ENCODE measurements around the gene ACP1.

The ACP1 gene

DNA sequence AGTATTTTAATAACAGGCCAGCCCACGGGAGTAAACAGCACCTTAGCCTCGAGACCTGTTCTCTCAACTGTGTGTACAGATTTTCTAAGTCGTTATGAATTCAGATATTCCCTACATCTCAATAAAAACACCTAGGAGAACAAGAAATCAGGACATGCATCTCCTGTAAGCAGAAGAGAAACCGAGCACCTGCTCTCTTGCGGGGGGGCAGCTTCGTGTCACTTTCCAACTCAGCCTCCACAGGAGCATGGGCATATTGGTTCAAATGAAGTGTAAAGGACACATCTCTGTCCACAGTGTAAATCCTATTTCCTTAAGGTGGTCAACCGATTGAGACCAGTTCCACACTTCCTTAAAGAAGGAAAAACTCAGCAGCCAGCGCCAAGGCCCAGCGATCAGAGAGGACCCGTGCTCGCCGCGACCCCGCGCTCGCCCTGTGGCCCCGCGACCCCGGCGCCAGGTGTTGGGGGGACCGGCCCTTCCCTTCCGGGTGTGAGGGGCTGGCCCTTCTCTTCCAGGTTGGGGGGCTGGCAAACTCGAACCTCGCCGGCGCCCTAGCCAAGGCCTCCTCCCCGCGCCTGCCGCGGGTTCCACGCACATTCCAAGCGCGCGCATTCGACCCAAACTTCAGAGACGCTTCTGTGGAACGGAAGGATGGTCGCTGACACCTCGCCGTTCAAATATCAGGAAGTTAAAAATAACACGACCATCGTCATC lies 1.6 kb upstream of the ACP1 start:
- no peak overlapping the region for H2BK15ac ChIP-seq (replicated peaks; ENCODE audit: low read depth)
- no CpG with 5 or more reads among the region's 42 CpGs for WGBS (ENCODE audit: extremely low coverage, insufficient coverage, low lambda C conversion rate)

DNA sequence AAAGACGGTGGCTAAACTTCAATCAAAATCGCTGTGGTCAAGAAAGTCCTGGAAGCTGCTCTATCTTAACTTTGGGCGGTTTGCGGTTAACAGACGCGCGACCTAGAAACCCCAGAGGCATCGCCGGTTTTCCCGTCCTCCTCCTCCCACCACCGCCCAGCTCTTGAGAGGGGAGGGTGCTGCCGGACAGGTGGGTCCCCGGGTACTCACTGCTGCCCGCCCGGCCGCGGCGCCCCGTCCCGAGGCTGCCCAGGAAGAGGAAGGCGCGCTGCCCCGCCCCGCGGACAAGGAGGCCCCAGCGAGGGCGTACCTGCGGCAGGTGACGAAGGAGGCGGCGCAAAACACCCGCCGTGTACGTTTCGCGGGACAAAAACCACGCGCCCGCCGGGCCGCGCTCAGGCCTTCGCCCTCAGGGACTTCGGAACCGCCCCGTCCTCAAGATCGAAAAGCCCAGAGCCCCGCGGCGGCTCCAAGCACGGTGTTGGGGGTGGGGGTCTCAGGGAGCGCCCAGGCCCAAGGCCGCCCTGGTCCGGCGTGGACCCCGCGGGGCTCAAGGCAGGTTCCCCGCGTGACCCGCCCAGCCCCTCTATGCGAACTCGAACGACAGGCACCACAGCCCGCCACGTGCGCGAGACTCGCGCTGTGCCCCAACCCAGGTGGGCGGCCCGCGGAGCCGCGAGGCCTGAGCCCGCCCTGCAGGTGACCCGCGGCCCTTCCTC lies 814 bp upstream of the ACP1 start, which contains the start of gene SH3YL1:
Gene SH3YL1 (minus strand): TSS at position 259 of the 719 bp plus-strand sequence. CDS start 48 bp downstream, at position 211.
- Histone ChIP-seq H3K79me1 (ENCODE audit: low read length) (peaks cover 3% of the 10 kb centered on the region), H3K27ac (ENCODE audit: low read depth, low read length) (peak within 1 kb of the TSS; percentile 28), H4K5ac (ENCODE audit: low read length) (no peak within 1 kb of the TSS), H3K79me2 (ENCODE audit: control insufficient read depth, insufficient read depth, low read length) (peaks cover 38% of the 10 kb centered on the region), H3K27me3 (ENCODE audit: insufficient read depth, low read length, poor library complexity) (no peaks in the 10 kb centered on the region), H3K23ac (ENCODE audit: low read length) (peak within 1 kb of the TSS; percentile 11), H4K8ac (ENCODE audit: low read depth, low read length) (peak within 1 kb of the TSS; percentile 60), H2AK5ac (ENCODE audit: low read length) (no peak within 1 kb of the TSS), H3K9ac (ENCODE audit: low read length) (peak within 1 kb of the TSS; percentile 96), H3K4ac (ENCODE audit: low read depth, low read length) (peak within 1 kb of the TSS; percentile 65), H2BK120ac (ENCODE audit: low read depth, low read length) (no peak within 1 kb of the TSS), H3K4me1 (ENCODE audit: control insufficient read depth, low read depth, low read length) (peaks cover 1% of the 10 kb centered on the region), H2BK15ac (replicated peaks; ENCODE audit: low read depth) (no peak within 1 kb of the TSS), H3K36me3 (ENCODE audit: control insufficient read depth, insufficient read depth, low read length) (no peaks in the 10 kb centered on the region), H3K4me3 (ENCODE audit: low read length) (peak within 1 kb of the TSS; percentile 96), H3K18ac (ENCODE audit: low read length) (peak within 1 kb of the TSS; percentile 25), H3K56ac (ENCODE audit: low read length) (peak within 1 kb of the TSS; percentile 99), H3K4me2 (ENCODE audit: low read length) (peak within 1 kb of the TSS; percentile 89), H2BK5ac (ENCODE audit: low read length) (peak within 1 kb of the TSS; percentile 77)
- WGBS (ENCODE audit: extremely low coverage, insufficient coverage, low lambda C conversion rate): no CpG with 5 or more reads among the region's 77 CpGs
- peak; percentile 53 for DNase-seq

More for the DNA sequence above, 1.6 kb upstream of the ACP1 start:
- H4K8ac ChIP-seq (ENCODE audit: low read depth, low read length): no peak overlapping the region
- H3K79me2 ChIP-seq (ENCODE audit: control insufficient read depth, insufficient read depth, low read length): peaks cover 32% of the 10 kb centered on the region
- H3K23ac ChIP-seq (ENCODE audit: low read length): no peak overlapping the region
- H3K36me3 ChIP-seq (ENCODE audit: control insufficient read depth, insufficient read depth, low read length): no peaks in the 10 kb centered on the region
- H3K4me2 ChIP-seq (ENCODE audit: low read length): peak overlapping the region; percentile 73
- no peak overlapping the region for H4K5ac ChIP-seq (ENCODE audit: low read length)
- no peak overlapping the region for H3K27ac ChIP-seq (ENCODE audit: low read depth, low read length)
- no peak overlapping the region for H3K4ac ChIP-seq (ENCODE audit: low read depth, low read length)
- H3K56ac ChIP-seq (ENCODE audit: low read length): peak overlapping the region; percentile 72
- H3K4me3 ChIP-seq (ENCODE audit: low read length): peak overlapping the region; percentile 48
- no peak overlapping the region for H3K18ac ChIP-seq (ENCODE audit: low read length)
- no peaks in the 10 kb centered on the region for H3K27me3 ChIP-seq (ENCODE audit: insufficient read depth, low read length, poor library complexity)
- peaks cover 3% of the 10 kb centered on the region for H3K79me1 ChIP-seq (ENCODE audit: low read length)
- peak overlapping the region; percentile 61 for H3K9ac ChIP-seq (ENCODE audit: low read length)
- H2BK120ac ChIP-seq (ENCODE audit: low read depth, low read length): no peak overlapping the region
- peaks cover 1% of the 10 kb centered on the region for H3K4me1 ChIP-seq (ENCODE audit: control insufficient read depth, low read depth, low read length)
- no peak overlapping the region for H2BK5ac ChIP-seq (ENCODE audit: low read length)
- no peak overlapping the region for H2AK5ac ChIP-seq (ENCODE audit: low read length)
- DNase-seq: no peak

DNA sequence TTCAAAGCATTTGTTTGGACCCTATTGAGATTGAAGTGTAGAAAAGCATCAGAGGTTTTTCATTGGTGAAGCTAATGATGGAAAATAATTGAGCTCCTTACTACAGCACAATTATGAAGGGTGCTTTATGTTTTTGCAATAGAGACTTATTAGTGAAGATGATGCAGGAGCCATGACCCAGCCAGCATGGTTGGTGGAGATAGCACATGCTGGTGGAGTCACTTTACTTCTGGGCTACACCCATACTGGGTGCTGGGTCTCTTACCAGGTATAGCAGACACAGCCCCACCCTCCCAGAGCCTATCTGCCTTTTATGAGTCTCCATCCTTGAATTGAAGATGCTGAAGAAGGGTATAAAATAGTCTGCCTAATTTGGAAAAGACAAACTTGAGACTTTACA lies 3.6 kb downstream of the ACP1 start:
- Histone ChIP-seq H2AK5ac (ENCODE audit: low read length) (no peak overlapping the region), H3K18ac (ENCODE audit: low read length) (no peak overlapping the region), H3K4ac (ENCODE audit: low read depth, low read length) (no peak overlapping the region), H4K8ac (ENCODE audit: low read depth, low read length) (no peak overlapping the region), H3K56ac (ENCODE audit: low read length) (no peak overlapping the region), H3K9ac (ENCODE audit: low read length) (no peak overlapping the region), H3K27ac (ENCODE audit: low read depth, low read length) (no peak overlapping the region), H2BK5ac (ENCODE audit: low read length) (no peak overlapping the region), H3K4me3 (ENCODE audit: low read length) (no peak overlapping the region), H3K23ac (ENCODE audit: low read length) (no peak overlapping the region), H3K79me1 (ENCODE audit: low read length) (peaks cover 13% of the 10 kb centered on the region), H3K27me3 (ENCODE audit: insufficient read depth, low read length, poor library complexity) (no peaks in the 10 kb centered on the region), H3K79me2 (ENCODE audit: control insufficient read depth, insufficient read depth, low read length) (peaks cover 76% of the 10 kb centered on the region), H3K36me3 (ENCODE audit: control insufficient read depth, insufficient read depth, low read length) (no peaks in the 10 kb centered on the region), H2BK15ac (replicated peaks; ENCODE audit: low read depth) (no peak overlapping the region), H3K4me2 (ENCODE audit: low read length) (no peak overlapping the region), H4K5ac (ENCODE audit: low read length) (no peak overlapping the region), H2BK120ac (ENCODE audit: low read depth, low read length) (no peak overlapping the region), H3K4me1 (ENCODE audit: control insufficient read depth, low read depth, low read length) (peaks cover 1% of the 10 kb centered on the region)
- no peak for DNase-seq

DNA sequence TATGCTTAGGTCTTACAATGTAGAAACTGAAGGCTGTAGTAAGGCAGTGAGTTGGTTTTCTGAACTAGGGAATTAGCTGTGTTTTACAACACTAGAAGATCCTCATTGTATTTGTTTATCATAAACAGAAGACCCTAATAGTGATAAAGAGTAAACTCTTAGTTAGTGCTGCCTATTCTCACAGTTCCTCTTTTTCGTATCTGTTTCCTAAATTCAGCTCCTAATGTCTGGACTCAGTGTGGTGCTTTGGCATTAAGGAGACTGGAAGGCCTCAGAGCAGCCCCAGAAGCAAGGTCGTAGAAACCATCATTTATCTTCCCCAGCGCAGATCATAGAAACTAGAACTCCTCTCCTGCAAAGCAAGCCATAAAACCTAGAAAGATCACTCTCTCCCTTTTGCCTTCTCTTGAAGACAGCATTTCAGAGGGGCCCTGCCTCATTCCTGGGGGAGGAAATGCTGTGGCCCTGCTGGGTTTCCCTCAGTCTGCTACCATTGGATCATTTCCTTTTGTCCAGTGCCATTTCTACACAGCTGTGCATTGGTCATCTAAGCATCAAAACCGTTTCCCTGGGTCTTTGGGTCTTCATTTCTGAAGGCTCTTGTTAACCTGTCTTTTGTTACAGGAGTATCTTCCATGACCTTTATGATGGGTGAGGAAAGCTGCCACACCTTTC lies 4.7 kb downstream of the ACP1 start:
- Histone ChIP-seq H3K23ac (ENCODE audit: low read length) (no peak overlapping the region), H2BK120ac (ENCODE audit: low read depth, low read length) (no peak overlapping the region), H4K5ac (ENCODE audit: low read length) (no peak overlapping the region), H4K8ac (ENCODE audit: low read depth, low read length) (no peak overlapping the region), H3K27me3 (ENCODE audit: insufficient read depth, low read length, poor library complexity) (no peaks in the 10 kb centered on the region), H3K79me2 (ENCODE audit: control insufficient read depth, insufficient read depth, low read length) (peaks cover 82% of the 10 kb centered on the region), H2BK5ac (ENCODE audit: low read length) (no peak overlapping the region), H3K18ac (ENCODE audit: low read length) (no peak overlapping the region), H3K9ac (ENCODE audit: low read length) (no peak overlapping the region), H3K4me1 (ENCODE audit: control insufficient read depth, low read depth, low read length) (peaks cover 1% of the 10 kb centered on the region), H2BK15ac (replicated peaks; ENCODE audit: low read depth) (no peak overlapping the region), H3K36me3 (ENCODE audit: control insufficient read depth, insufficient read depth, low read length) (no peaks in the 10 kb centered on the region), H3K4ac (ENCODE audit: low read depth, low read length) (no peak overlapping the region), H3K4me2 (ENCODE audit: low read length) (no peak overlapping the region), H3K27ac (ENCODE audit: low read depth, low read length) (no peak overlapping the region), H3K56ac (ENCODE audit: low read length) (no peak overlapping the region), H3K79me1 (ENCODE audit: low read length) (peaks cover 14% of the 10 kb centered on the region), H2AK5ac (ENCODE audit: low read length) (no peak overlapping the region), H3K4me3 (ENCODE audit: low read length) (no peak overlapping the region)
- no peak for DNase-seq
- WGBS (ENCODE audit: extremely low coverage, insufficient coverage, low lambda C conversion rate): no CpG with 5 or more reads among the region's 4 CpGs

DNA sequence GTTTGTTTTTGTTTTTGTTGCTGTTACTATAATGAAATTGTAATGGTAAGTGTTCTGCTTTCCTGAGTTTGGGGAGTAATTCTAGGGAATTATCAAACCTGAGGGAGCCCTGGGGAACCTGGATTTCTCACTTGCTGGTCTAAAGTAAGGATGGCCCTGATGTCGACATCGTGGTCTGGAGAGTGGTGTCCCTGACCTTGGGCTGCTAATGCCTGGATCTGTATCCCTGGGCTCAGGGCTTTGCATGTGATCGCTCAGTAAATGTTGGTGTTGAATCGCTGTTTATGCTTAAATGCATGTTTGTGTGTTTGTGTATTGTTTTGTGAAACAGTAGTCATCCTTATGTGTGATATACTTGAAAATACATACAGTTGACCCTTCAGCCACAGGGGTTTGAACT lies 6.1 kb downstream of the ACP1 start:
- H3K4me1 ChIP-seq (ENCODE audit: control insufficient read depth, low read depth, low read length): peaks cover 1% of the 10 kb centered on the region
- H3K27ac ChIP-seq (ENCODE audit: low read depth, low read length): no peak overlapping the region
- H3K4me2 ChIP-seq (ENCODE audit: low read length): no peak overlapping the region
- no peak overlapping the region for H3K18ac ChIP-seq (ENCODE audit: low read length)
- WGBS (ENCODE audit: extremely low coverage, insufficient coverage, low lambda C conversion rate): no CpG with 5 or more reads among the region's 4 CpGs
- no peak overlapping the region for H3K4me3 ChIP-seq (ENCODE audit: low read length)
- no peaks in the 10 kb centered on the region for H3K27me3 ChIP-seq (ENCODE audit: insufficient read depth, low read length, poor library complexity)
- H3K79me2 ChIP-seq (ENCODE audit: control insufficient read depth, insufficient read depth, low read length): peaks cover 74% of the 10 kb centered on the region
- DNase-seq: no peak
- peaks cover 13% of the 10 kb centered on the region for H3K79me1 ChIP-seq (ENCODE audit: low read length)
- no peak overlapping the region for H4K5ac ChIP-seq (ENCODE audit: low read length)
- H2BK5ac ChIP-seq (ENCODE audit: low read length): no peak overlapping the region
- no peak overlapping the region for H3K9ac ChIP-seq (ENCODE audit: low read length)
- no peak overlapping the region for H2BK120ac ChIP-seq (ENCODE audit: low read depth, low read length)
- H4K8ac ChIP-seq (ENCODE audit: low read depth, low read length): no peak overlapping the region
- no peaks in the 10 kb centered on the region for H3K36me3 ChIP-seq (ENCODE audit: control insufficient read depth, insufficient read depth, low read length)
- H3K23ac ChIP-seq (ENCODE audit: low read length): no peak overlapping the region
- H3K4ac ChIP-seq (ENCODE audit: low read depth, low read length): no peak overlapping the region
- no peak overlapping the region for H3K56ac ChIP-seq (ENCODE audit: low read length)
- no peak overlapping the region for H2BK15ac ChIP-seq (replicated peaks; ENCODE audit: low read depth)
- H2AK5ac ChIP-seq (ENCODE audit: low read length): no peak overlapping the region
